Frontal cortex (tissue), 4 donors: ENCODE results near the gene MBD2. TPM values are rescaled to one million over a fixed set of nuclear protein-coding genes. Genes with fewer than 3 reads are reported as not detected.

Experiments
- DNase-seq, 2 donors: peaks; one replicate each; pipeline ENCODE4 v3.0.0; 2012; ENCODE audit warnings: low spot score in 2 of 2
- FAIRE-seq: peaks from 2 replicates; lab custom pipeline; 2012; peaks lifted over from hg19 to GRCh38; lab: Jason Lieb, UNC
- total RNA-seq: library from RNA; depleted of rRNA; stranded (reverse); fragments of >200 nt; gene quantifications from one replicate; pipeline ENCODE4 v1.2.3, GENCODE V29; 2014
- donor health status: control.
- donor health status: control.
- donor health status: control.

Gene MBD2
- total RNA-seq, 1 donor from 2014 or later = 18.3 TPM

- FAIRE-seq (no peak), DNase-seq (no peak)
Measured at GRCh38 chr18:54204883-54205282, 19.6 kb downstream of the MBD2 start.

DNA sequence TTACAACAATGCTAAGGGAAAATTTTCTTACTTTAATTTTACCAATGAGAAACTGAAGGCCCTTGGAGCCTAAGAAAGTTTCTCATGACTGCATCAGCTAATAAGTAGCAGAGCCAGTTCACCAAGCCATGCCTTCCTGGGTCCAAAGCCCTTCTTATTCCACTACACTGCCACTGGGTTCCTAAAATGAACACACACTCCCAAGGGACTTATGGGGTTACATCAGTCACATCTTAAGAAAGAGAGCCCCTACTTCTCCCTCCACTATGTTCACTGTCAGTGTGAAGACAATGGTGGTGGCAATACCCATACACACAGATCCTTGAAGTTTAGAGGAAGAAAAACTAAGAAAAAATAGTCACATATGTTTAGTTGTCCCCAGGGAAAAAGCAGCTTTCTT is 20.6 kb downstream of the MBD2 start:
- FAIRE-seq (no peak), DNase-seq (no peak)

DNA sequence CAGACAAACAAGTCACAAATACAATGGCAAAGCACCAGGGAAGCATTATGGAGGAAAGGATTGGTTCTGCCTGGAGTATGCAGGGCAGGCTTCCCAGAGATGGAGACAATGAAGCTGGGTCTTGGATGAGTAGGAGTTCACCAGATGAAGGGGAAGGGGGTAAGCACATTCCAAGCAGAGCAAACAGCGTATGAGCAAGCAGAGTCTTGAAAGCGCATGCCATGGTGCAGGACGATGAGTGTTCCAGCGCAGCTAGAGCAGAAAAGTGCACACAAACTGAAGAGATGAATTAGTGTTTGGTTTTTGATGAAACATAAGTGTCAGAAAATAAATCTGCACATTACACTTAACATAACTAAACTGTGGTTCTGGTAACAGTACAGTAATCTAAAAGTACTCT is 21.6 kb downstream of the MBD2 start:
- no peak for DNase-seq
- FAIRE-seq = no peak

- no peak for FAIRE-seq
- no peak for DNase-seq
Measured at GRCh38 chr18:54197747-54198411, 26.6 kb downstream of the MBD2 start.

GRCh38 chr18:54193786-54194185 is 30.7 kb downstream of the MBD2 start:
- DNase-seq = no peak
- FAIRE-seq = no peak

GRCh38 chr18:54192900-54193299 is 31.6 kb downstream of the MBD2 start:
- FAIRE-seq (no peak), DNase-seq (no peak)

GRCh38 chr18:54192415-54192814 is 32.1 kb downstream of the MBD2 start:
- FAIRE-seq (no peak), DNase-seq (no peak)

DNA sequence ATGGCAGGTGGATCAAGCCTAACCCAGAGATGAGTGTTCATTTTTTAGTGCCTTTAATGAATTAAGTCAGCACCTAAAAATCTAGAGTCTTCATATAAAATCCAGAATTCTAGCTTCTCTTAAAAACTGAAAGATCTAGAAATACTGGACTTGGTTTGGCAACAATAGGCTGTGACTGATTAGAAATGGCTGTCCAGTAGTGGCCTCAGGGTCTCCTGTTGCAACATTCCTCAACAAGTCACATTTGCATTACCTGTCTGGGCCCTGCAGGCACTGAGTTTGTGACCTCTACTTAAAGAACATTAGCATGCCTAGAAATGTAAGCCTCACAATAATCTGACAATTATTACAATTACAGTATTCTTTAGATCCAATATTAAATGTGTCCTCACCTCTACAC is 33.1 kb downstream of the MBD2 start:
- no peak for DNase-seq
- FAIRE-seq = no peak

DNA sequence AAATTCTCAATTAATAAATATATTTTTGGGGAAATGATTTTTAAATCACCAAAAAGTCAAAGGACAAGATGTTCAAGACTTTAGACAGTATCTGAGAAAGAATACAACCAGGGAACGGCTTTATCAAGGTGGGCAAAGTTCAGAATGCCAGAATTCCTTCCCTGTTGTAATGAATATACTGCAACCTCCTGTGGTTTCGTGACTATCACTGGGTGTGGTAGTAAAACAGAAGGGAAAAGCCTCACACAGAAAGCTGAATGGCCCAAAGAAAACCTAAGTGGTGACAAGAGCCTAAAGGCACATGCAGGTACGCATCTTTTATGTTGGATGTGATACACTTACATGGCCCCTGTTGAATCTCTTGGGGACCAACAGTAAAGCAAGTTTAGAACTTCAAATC is 37.1 kb downstream of the MBD2 start:
- DNase-seq (no peak), FAIRE-seq (no peak)

- no peak for FAIRE-seq
- no peak for DNase-seq
Measured at GRCh38 chr18:54184836-54185235, 39.6 kb downstream of the MBD2 start.

DNA sequence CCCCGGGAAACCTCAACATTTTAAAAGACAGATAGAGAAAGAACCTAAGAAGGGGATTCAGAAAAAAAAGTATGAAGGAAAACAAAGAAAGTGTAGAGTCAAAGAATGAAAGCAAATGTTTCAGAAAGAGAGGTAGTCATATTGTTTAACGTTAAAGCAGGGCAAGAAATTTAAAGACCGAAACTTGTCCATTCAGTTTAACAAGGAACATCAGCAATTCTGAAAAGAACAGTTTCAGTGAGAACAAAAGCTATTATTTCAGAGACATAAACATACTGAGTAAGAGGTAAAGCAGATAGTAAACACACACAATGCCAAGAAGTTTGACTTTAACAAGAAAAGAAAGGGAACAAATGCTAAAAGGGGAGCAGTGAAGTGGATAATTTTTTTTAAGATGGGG is 41.1 kb downstream of the MBD2 start:
- no peak for FAIRE-seq
- no peak for DNase-seq

DNA sequence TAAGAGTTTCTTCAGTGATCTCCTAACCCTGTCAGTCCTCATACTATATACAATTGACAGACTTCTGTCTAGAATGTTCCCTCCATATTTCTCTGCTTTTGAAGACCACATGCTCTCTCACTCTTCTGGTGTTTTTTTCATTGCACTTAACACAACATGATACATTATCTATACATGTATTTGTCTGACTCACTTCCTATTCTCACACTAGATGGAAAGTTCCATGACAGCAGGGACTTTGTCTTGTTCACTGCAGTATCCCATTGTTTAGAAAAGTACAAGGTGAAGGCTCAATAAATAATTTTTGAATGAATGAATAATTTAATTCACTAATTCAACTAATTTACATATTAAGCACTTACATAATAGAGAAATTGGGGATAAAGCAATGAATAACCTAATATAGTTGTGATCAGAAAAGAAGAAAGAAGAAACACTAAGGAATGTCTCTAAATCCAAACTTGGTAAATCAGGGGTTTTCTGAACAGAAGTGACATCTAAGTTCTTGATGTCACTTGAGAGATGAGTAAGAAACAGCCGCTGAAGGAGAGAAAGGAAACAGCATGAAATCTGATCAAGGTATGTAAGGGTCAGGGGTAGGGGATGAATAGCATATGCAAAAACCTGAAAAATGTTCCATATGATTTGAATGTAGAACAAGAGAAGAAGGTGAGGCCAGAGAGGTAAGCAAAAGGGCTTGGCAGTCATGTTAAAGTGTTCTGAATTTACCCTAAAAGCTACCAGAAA is 42.4 kb downstream of the MBD2 start:
- no peak for FAIRE-seq
- no peak for DNase-seq

GRCh38 chr18:54173980-54174630 is 50.4 kb downstream of the MBD2 start:
- DNase-seq = no peak
- FAIRE-seq = no peak

DNA sequence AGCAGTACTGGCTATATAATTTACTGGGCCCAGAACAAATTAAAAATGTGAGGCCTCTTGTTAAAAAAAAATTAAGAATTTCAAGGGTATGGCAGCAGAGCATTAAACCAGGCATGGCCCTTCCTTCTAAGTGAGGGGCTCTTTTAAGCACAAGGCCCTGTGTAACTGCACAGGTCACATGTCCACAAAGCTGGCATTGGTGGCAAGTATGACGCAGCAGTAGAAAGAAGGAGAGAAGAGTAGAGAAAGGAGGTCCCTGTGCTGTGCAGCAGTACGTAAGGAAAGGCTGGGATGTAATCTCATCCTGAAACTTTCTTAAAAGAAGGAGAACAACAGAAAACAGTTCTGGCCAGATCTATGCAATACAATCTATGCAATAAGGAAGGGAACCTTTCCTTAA is 51.2 kb downstream of the MBD2 start:
- no peak for DNase-seq
- FAIRE-seq = no peak

GRCh38 chr18:54169431-54170403 is 54.8 kb downstream of the MBD2 start:
- FAIRE-seq = no peak
- no peak for DNase-seq

GRCh38 chr18:54165450-54165849 is 59.0 kb downstream of the MBD2 start:
- DNase-seq = no peak

GRCh38 chr18:54163453-54163852 is 61.0 kb downstream of the MBD2 start:
- no peak for DNase-seq
- no peak for FAIRE-seq

More at GRCh38 chr18:54165450-54165849, 59.0 kb downstream of the MBD2 start:
- no peak for FAIRE-seq

- DNase-seq = no peak
- FAIRE-seq = no peak
Measured at GRCh38 chr18:54162431-54162830, 62.0 kb downstream of the MBD2 start.

DNA sequence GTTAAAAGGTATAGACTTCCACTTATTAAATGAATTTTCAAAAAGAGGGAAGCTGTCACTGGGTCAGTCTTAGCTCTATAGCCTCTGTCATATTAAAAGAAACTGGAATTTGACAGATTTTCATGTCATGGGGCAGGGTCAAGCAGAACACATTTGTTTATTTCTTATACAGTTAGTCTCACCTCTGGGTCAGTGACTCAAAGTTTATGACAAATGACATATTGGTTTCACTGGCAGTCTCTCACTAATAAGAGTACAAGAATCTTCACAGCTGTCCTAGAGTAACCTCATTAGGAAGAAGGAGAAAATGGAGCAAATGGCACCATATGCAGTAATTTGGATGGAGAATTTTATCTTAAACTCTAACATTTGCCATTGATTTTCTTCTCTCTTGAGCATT is 63.2 kb downstream of the MBD2 start:
- no peak for DNase-seq
- no peak for FAIRE-seq

- FAIRE-seq = no peak
- DNase-seq = no peak
Measured at GRCh38 chr18:54159906-54160305, 64.6 kb downstream of the MBD2 start.
